Thoracic aorta (tissue), 2 donors: ENCODE data around the gene TMEM267. TPM values are rescaled to one million over a fixed set of nuclear protein-coding genes. Genes with fewer than 3 reads are reported as not detected.

Experiments
- ATAC-seq: fragments of 150-250 bp; one replicate; pipeline ENCODE4 v1.8.0; 2017; ENCODE audit warnings: low read depth; ENCODE audit not compliant: insufficient number of reproducible peaks, low FRiP score
- DNase-seq: peaks from one replicate; pipeline ENCODE4 v3.0.0-alpha.2; 2020; ENCODE audit warnings: low spot score
- H3K27ac ChIP-seq, 2 donors: fragments of 200-600 bp; sonication (generic); 1 replicate in 1 of 2; 2 replicates in 1 of 2; pipeline ENCODE4 v1.5.1; 2016; ENCODE audit warnings: mild to moderate bottlenecking in 2 of 2, moderate library complexity in 2 of 2
- H3K27me3 ChIP-seq: fragments of 200-600 bp; sonication (generic); replicated peaks from 2 replicates; pipeline ENCODE4 v1.6.0; 2016; ENCODE audit warnings: mild to moderate bottlenecking; ENCODE audit not compliant: insufficient read depth
- H3K36me3 ChIP-seq: fragments of 200-600 bp; sonication (generic); one replicate; pipeline ENCODE4 v1.5.1; 2016
- H3K4me1 ChIP-seq, 2 donors: fragments of 200-600 bp; sonication (generic); 1 replicate in 1 of 2; 2 replicates in 1 of 2; pipeline versions ENCODE4 v1.5.1 to v1.6.0; 2016; ENCODE audit warnings: low read depth in 2 of 2, mild to moderate bottlenecking in 1 of 2; ENCODE audit not compliant: control insufficient read depth in 1 of 2
- H3K4me3 ChIP-seq: fragments of 200-600 bp; sonication (generic); 2 replicates; pipeline ENCODE4 v1.5.1; 2016; ENCODE audit warnings: mild to moderate bottlenecking
- H3K9me3 ChIP-seq: fragments of 200-600 bp; sonication (generic); 2 replicates; pipeline ENCODE4 v1.5.1; 2016
- CTCF ChIP-seq: fragments of 200-600 bp; sonication (generic); IDR thresholded peaks from one replicate; pipeline ENCODE4 v1.5.1; 2019; ENCODE audit warnings: antibody characterized with exemption
- total RNA-seq, 2 donors: library from RNA; depleted of rRNA; stranded (reverse); fragments of >200 nt; gene quantifications; one replicate each; pipeline versions ENCODE4 v1.1.0 to v1.2.3, GENCODE V29; 2016

TMEM267 gene
- total RNA-seq, 2 donors from 2014 or later: 9.5 to 22.5 TPM

- Histone ChIP-seq H3K36me3 (no peaks in the 10 kb centered on the region), H3K27ac (no peak overlapping the region), H3K4me3 (no peak overlapping the region), H3K4me1 (no peaks in the 10 kb centered on the region), H3K9me3 (no peaks in the 10 kb centered on the region), H3K27me3 (no peaks in the 10 kb centered on the region)
- TF ChIP-seq CTCF: no peak
- no peak for ATAC-seq
- no peak for DNase-seq
These were observed 69.7 kb downstream of the TMEM267 start for GRCh38 chr5:43413966-43414365.

GRCh38 chr5:43412644-43413043 lies 71.0 kb downstream of the TMEM267 start:
- Histone ChIP-seq H3K27ac (no peak overlapping the region), H3K4me3 (no peak overlapping the region), H3K4me1 (no peaks in the 10 kb centered on the region), H3K9me3 (no peaks in the 10 kb centered on the region), H3K27me3 (no peaks in the 10 kb centered on the region), H3K36me3 (no peaks in the 10 kb centered on the region)
- DNase-seq (no peak), ATAC-seq (no peak)
- TF ChIP-seq CTCF: no peak

GRCh38 chr5:43412156-43412555 lies 71.5 kb downstream of the TMEM267 start, which contains the start of gene CCL28:
TSS of gene CCL28 (minus strand) at chr5:43412391. CDS start at chr5:43412316, 75 bp downstream.
- no peak for TF ChIP-seq CTCF

GRCh38 chr5:43411495-43411894 lies 72.2 kb downstream of the TMEM267 start:
- no peaks in the 10 kb centered on the region for H3K9me3 ChIP-seq
- no peaks in the 10 kb centered on the region for H3K4me1 ChIP-seq
- TF ChIP-seq CTCF: no peak
- ATAC-seq: no peak
- no peaks in the 10 kb centered on the region for H3K27me3 ChIP-seq
- DNase-seq: no peak
- H3K36me3 ChIP-seq: no peaks in the 10 kb centered on the region
- no peak overlapping the region for H3K27ac ChIP-seq
- H3K4me3 ChIP-seq: no peak overlapping the region

More at GRCh38 chr5:43412156-43412555, 71.5 kb downstream of the TMEM267 start, which contains the start of gene CCL28:
- Histone ChIP-seq H3K36me3 (no peaks in the 10 kb centered on the region), H3K9me3 (no peaks in the 10 kb centered on the region), H3K27ac (no peak within 1 kb of the TSS), H3K4me1 (no peaks in the 10 kb centered on the region), H3K27me3 (no peaks in the 10 kb centered on the region), H3K4me3 (no peak within 1 kb of the TSS)
- DNase-seq (no peak), ATAC-seq (no peak)

GRCh38 chr5:43410414-43410813 lies 73.3 kb downstream of the TMEM267 start:
- TF ChIP-seq CTCF: no peak
- Histone ChIP-seq H3K4me1 (no peaks in the 10 kb centered on the region), H3K4me3 (no peak overlapping the region), H3K36me3 (no peaks in the 10 kb centered on the region), H3K9me3 (no peaks in the 10 kb centered on the region), H3K27me3 (no peaks in the 10 kb centered on the region), H3K27ac (no peak overlapping the region)
- DNase-seq (no peak), ATAC-seq (no peak)
